NCI-H2081 (cell line): ENCODE data around the gene VSIG2.

ENCODE experiments used
- DNase-seq, 2 experiments: peaks; one replicate each; lab custom pipeline; 2025; lab: John Stamatoyannopoulos, UW

VSIG2 gene

GRCh38 chr11:124748481-124749343 lies 3.3 kb downstream of the VSIG2 start:
- DNase-seq: no peak

- no peak for DNase-seq
Measured at GRCh38 chr11:124748100-124748418, 4.0 kb downstream of the VSIG2 start.

- no peak for DNase-seq
Measured at GRCh38 chr11:124747406-124748099, 4.5 kb downstream of the VSIG2 start.

GRCh38 chr11:124746621-124747243 lies 5.3 kb downstream of the VSIG2 start:
- peak; percentile 42 to 45 for DNase-seq

GRCh38 chr11:124745835-124746620 lies 6.0 kb downstream of the VSIG2 start:
- peak in 1 of 2 experiments; percentile 4 for DNase-seq

- no peak for DNase-seq
Measured at GRCh38 chr11:124745270-124745834, 6.7 kb downstream of the VSIG2 start.

GRCh38 chr11:124743050-124743449 lies 9.0 kb downstream of the VSIG2 start:
- DNase-seq: no peak

- DNase-seq: no peak
Measured at GRCh38 chr11:124742555-124742954, 9.5 kb downstream of the VSIG2 start.

- DNase-seq: peak; percentile 28 to 29
Measured at GRCh38 chr11:124740277-124740882, 11.7 kb downstream of the VSIG2 start.

GRCh38 chr11:124739479-124740276 lies 12.4 kb downstream of the VSIG2 start, which contains the start of gene NRGN:
Gene NRGN, plus strand, starts transcription at chr11:124739942. Its CDS starts 143 bp downstream, at chr11:124740085.
- DNase-seq: peak; percentile 90 to 91

- no peak for DNase-seq
Measured at GRCh38 chr11:124738713-124739478, 13.2 kb downstream of the VSIG2 start.

GRCh38 chr11:124737638-124738305 lies 14.3 kb downstream of the VSIG2 start:
- no peak for DNase-seq

GRCh38 chr11:124736736-124737135 lies 15.3 kb downstream of the VSIG2 start:
- no peak for DNase-seq

- DNase-seq: no peak
Measured at GRCh38 chr11:124732230-124732629, 19.8 kb downstream of the VSIG2 start.

- DNase-seq: no peak
Measured at GRCh38 chr11:124729571-124729970, 22.5 kb downstream of the VSIG2 start.

- DNase-seq: no peak
Measured at GRCh38 chr11:124728134-124728533, 23.9 kb downstream of the VSIG2 start.

- no peak for DNase-seq
Measured at GRCh38 chr11:124727474-124727873, 24.6 kb downstream of the VSIG2 start.

GRCh38 chr11:124725719-124726105 lies 26.3 kb downstream of the VSIG2 start:
- DNase-seq: no peak
